ENCODE measurements around the gene HSD17B14.
"Not testable (repeated sequence)": the region's sequence is repeated elsewhere in the genome, so short reads cannot be mapped to it uniquely, and the experiment has no call there.

The HSD17B14 gene

DNA sequence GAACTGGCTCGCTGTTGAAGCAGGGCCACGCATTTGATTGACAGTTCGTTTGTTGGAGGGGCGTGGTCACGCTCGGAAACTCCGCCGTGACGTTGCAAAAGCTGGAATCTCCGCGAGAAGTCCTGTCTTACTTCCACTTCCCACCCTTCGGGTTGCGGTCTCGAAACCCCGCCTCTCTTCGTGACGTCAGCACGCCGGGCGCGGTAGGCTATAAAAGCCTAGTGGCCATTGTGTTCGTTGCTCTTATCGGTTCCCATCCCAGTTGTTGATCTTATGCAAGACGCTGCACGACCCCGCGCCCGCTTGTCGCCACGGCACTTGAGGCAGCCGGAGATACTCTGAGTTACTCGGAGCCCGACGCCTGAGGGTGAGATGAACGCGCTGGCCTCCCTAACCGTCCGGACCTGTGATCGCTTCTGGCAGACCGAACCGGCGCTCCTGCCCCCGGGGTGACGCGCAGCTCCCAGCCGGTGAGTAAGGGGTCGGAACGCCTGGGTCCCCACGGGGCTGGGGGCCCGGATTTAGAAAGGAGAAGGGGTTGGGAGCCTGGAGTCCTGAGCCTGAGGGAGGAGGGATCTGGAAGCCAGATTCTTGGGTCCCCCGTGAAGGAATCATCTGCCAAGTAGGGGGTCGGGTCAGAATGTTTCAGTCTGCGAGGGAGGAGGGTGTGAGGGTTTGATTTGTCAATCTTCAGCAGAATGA is 36.0 kb upstream of the HSD17B14 start, which contains the start of gene PPP1R15A:
PPP1R15A (plus strand) TSS at position 240 of the 702 bp plus-strand sequence. CDS start 813 bp downstream, outside the sequence.
- no peaks in the 10 kb centered on the region for H3K9me3 ChIP-seq (ENCODE audit: insufficient read depth, low read length)
- peaks cover 29% of the 10 kb centered on the region for H3K36me3 ChIP-seq (replicated peaks; ENCODE audit: low read depth, low read length)
- no peak within 1 kb of the TSS for H2AFZ ChIP-seq (ENCODE audit: low read depth, low read length)
- H3K79me2 ChIP-seq (ENCODE audit: low read length) = peaks cover 43% of the 10 kb centered on the region
- H3K4me3 ChIP-seq (ENCODE audit: low read length) = peak within 1 kb of the TSS; percentile 91
- peaks cover 13% of the 10 kb centered on the region for H4K20me1 ChIP-seq (ENCODE audit: insufficient read depth, low read length)
- H3K4me1 ChIP-seq (ENCODE audit: low read length) = peaks cover 50% of the 10 kb centered on the region
- TF ChIP-seq, protein P1, sequence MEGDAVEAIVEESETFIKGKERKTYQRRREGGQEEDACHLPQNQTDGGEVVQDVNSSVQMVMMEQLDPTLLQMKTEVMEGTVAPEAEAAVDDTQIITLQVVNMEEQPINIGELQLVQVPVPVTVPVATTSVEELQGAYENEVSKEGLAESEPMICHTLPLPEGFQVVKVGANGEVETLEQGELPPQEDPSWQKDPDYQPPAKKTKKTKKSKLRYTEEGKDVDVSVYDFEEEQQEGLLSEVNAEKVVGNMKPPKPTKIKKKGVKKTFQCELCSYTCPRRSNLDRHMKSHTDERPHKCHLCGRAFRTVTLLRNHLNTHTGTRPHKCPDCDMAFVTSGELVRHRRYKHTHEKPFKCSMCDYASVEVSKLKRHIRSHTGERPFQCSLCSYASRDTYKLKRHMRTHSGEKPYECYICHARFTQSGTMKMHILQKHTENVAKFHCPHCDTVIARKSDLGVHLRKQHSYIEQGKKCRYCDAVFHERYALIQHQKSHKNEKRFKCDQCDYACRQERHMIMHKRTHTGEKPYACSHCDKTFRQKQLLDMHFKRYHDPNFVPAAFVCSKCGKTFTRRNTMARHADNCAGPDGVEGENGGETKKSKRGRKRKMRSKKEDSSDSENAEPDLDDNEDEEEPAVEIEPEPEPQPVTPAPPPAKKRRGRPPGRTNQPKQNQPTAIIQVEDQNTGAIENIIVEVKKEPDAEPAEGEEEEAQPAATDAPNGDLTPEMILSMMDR (IDR thresholded peaks at IDR 0.05; ENCODE audit: low read depth, low read length) = no peak
- no peak for TF ChIP-seq EZH2phosphoT487 (IDR thresholded peaks at IDR 0.05; ENCODE audit: low read depth)
- H3K4me2 ChIP-seq (ENCODE audit: low read length) = peak within 1 kb of the TSS; percentile 92
- peak within 1 kb of the TSS; percentile 95 for H3K27ac ChIP-seq (ENCODE audit: low read length)
- H3K27me3 ChIP-seq (ENCODE audit: low read depth, low read length) = no peaks in the 10 kb centered on the region
- H3K9ac ChIP-seq (ENCODE audit: low read length) = peak within 1 kb of the TSS; percentile 98

DNA sequence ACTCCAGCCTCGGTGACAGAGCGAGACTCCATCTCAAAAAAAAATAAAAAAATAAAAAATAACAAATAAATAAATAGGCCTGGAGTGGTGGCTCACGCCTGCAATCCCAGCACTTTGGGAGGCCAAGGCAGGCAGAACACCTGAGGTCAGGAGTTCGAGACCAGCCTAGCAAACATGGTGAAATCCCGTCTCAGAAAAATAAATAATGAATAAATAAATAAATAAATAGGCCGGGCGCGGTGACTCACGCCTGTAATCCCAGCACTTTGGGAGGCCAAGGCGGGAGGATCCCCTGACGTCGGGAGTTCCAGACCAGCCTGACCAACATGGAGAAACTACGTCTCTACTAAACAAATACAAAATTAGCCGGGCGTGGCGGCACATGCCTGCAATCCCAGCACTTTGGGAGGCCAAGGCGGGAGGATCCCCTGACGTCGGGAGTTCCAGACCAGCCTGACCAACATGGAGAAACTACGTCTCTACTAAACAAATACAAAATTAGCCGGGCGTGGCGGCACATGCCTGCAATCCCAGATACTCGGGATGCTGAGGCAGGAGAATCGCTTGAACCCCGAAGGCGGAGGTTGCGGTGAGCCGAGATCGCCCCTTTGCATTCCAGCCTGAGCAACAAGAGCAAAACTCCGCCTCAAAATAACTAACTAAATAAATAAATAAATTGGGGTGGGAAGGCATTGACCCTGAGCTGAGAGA is 35.3 kb upstream of the HSD17B14 start:
- Histone ChIP-seq H3K79me2 (ENCODE audit: low read length) (peaks cover 42% of the 10 kb centered on the region), H3K4me3 (ENCODE audit: low read length) (peak overlapping the region; percentile 91), H4K20me1 (ENCODE audit: insufficient read depth, low read length) (peaks cover 13% of the 10 kb centered on the region), H3K9ac (ENCODE audit: low read length) (0 out of 2 replicates have a peak overlapping the region, but pooled peaks have one; percentile 20), H3K4me2 (ENCODE audit: low read length) (peak overlapping the region; percentile 69), H3K36me3 (replicated peaks; ENCODE audit: low read depth, low read length) (peaks cover 29% of the 10 kb centered on the region), H3K4me1 (ENCODE audit: low read length) (peaks cover 52% of the 10 kb centered on the region)
- not testable (repeated sequence) for H3K27me3 ChIP-seq (ENCODE audit: low read depth, low read length); H2AFZ ChIP-seq (ENCODE audit: low read depth, low read length); H3K9me3 ChIP-seq (ENCODE audit: insufficient read depth, low read length); H3K27ac ChIP-seq (ENCODE audit: low read length)

DNA sequence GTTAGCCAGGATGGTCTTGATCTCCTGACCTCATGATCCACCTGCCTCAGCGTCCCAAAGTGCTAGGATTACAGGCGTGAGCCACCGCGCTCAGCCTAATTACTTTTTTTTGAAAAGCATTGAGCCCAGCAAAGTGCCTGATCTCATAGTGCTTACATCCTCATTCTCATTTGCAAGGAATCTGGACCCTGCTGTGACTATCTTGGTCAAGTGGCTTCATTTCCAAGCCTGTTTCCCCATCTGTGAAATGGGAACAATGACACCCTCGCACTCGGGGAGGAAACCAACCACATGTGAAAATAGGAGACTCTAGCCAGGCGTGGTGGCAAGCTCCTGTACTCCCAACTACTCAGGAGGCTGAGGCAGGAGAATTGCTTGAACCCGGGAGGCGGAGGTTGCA is 33.8 kb upstream of the HSD17B14 start:
- H3K9me3 ChIP-seq (ENCODE audit: insufficient read depth, low read length) = no peaks in the 10 kb centered on the region
- no peak overlapping the region for H3K27ac ChIP-seq (ENCODE audit: low read length)
- peaks cover 13% of the 10 kb centered on the region for H4K20me1 ChIP-seq (ENCODE audit: insufficient read depth, low read length)
- H2AFZ ChIP-seq (ENCODE audit: low read depth, low read length) = no peak overlapping the region
- H3K9ac ChIP-seq (ENCODE audit: low read length) = no peak overlapping the region
- no peak overlapping the region for H3K4me3 ChIP-seq (ENCODE audit: low read length)
- peaks cover 23% of the 10 kb centered on the region for H3K36me3 ChIP-seq (replicated peaks; ENCODE audit: low read depth, low read length)
- H3K79me2 ChIP-seq (ENCODE audit: low read length) = peaks cover 29% of the 10 kb centered on the region
- peaks cover 49% of the 10 kb centered on the region for H3K4me1 ChIP-seq (ENCODE audit: low read length)
- H3K27me3 ChIP-seq (ENCODE audit: low read depth, low read length) = peaks cover 4% of the 10 kb centered on the region; the same call in 1 of the 2 replicates
- H3K4me2 ChIP-seq (ENCODE audit: low read length) = no peak overlapping the region
- TF ChIP-seq EZH2phosphoT487 (IDR thresholded peaks at IDR 0.05; ENCODE audit: low read depth) = no peak
- TF ChIP-seq, protein P1 (IDR thresholded peaks at IDR 0.05; ENCODE audit: low read depth, low read length) = no peak

DNA sequence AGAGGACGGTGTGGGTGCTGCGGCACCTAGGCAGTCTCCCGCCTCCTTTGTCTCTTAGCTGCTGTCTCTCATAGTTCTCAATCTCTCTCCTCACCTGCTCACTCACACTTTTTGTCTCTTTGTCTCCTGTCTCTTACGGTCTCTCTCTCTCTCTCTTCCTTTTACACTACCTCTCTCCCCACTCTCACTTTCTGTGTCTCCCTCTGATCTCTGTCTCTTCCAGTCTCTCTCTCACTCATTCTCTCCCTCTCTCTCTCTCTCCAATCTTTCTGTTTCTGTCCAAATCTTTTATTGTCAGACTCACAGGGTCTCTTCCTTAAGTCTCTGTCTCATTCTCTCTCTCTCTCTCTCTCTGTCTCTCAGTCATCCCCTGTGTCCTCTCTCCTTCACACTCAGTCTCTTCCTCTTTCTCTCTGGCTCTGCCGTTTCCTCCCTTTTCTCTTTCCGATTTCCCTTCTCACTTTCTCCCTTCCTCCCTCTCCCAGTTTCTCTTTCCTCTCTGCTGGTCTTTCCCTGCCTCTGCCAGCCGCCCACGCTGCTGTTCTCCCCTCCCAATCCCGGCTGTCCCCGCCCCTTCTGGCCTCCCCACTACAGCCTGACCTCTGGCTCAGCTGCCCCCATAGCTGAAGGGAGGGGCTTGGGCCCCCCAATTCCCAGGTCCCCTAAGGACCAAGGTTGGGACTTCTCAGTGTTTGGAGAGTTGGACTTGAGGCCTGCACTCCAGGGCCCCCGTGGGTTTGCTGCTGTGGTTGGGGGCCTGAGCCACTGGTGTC is 32.0 kb upstream of the HSD17B14 start, which contains the start of gene PLEKHA4:
PLEKHA4 (minus strand) TSS at position 504 of the 773 bp plus-strand sequence. CDS start 997 bp downstream, outside the sequence.
- Histone ChIP-seq H3K4me3 (ENCODE audit: low read length) (peak within 1 kb of the TSS; percentile 38), H3K79me2 (ENCODE audit: low read length) (peaks cover 11% of the 10 kb centered on the region), H3K9ac (ENCODE audit: low read length) (peak within 1 kb of the TSS; percentile 44), H3K4me1 (ENCODE audit: low read length) (peaks cover 38% of the 10 kb centered on the region), H2AFZ (ENCODE audit: low read depth, low read length) (peak within 1 kb of the TSS; percentile 80), H3K9me3 (ENCODE audit: insufficient read depth, low read length) (no peaks in the 10 kb centered on the region), H3K36me3 (replicated peaks; ENCODE audit: low read depth, low read length) (peaks cover 8% of the 10 kb centered on the region), H3K27me3 (ENCODE audit: low read depth, low read length) (peaks cover 4% of the 10 kb centered on the region; the same call in 1 of the 2 replicates), H3K27ac (ENCODE audit: low read length) (no peak within 1 kb of the TSS), H4K20me1 (ENCODE audit: insufficient read depth, low read length) (peaks cover 3% of the 10 kb centered on the region), H3K4me2 (ENCODE audit: low read length) (peak within 1 kb of the TSS; percentile 62)
- TF ChIP-seq EZH2phosphoT487 (IDR thresholded peaks at IDR 0.05; ENCODE audit: low read depth) = no peak
- TF ChIP-seq, protein P1 (IDR thresholded peaks at IDR 0.05; ENCODE audit: low read depth, low read length) = no peak

All from OCI-LY3 (cell line).